Measurements from ENCODE around the gene SYTL4.

GRCh38 chrX:100647739-100648138 lies 84.2 kb downstream of the SYTL4 start:
- TF ChIP-seq CTCF (conservative IDR thresholded peaks at IDR 0.05; ENCODE audit: low read length) (no peak), EZH2phosphoT487 (IDR thresholded peaks at IDR 0.05; ENCODE audit: borderline replicate concordance) (no peak)
